Left lung (tissue), 10 donors: ENCODE measurements around the gene C10orf90. TPM values are rescaled to one million over a fixed set of nuclear protein-coding genes. Genes with fewer than 3 reads are reported as not detected.

ENCODE experiments used
- ATAC-seq: fragments of 200-7000 bp; cut with Tn5 transposase; one replicate; pipeline ENCODE4 v1.9.1; 2020; ENCODE audit warnings: moderate library complexity
- DNase-seq, 4 donors: peaks; one replicate each; pipeline ENCODE4 v3.0.0-alpha.2; 2013 to 2020
- H3K27ac ChIP-seq, 2 donors: fragments of 200-600 bp; sonication (generic) in 1 of 2; one replicate each; pipeline versions ENCODE4 v1.5.0 to v1.8.0; 2020 to 2021
- H3K27me3 ChIP-seq, 2 donors: fragments of 200-600 bp; sonication (generic) in 1 of 2; one replicate each; pipeline versions ENCODE4 v1.5.0 to v1.8.0; 2020 to 2021
- H3K36me3 ChIP-seq, 2 donors: fragments of 200-600 bp; sonication (generic) in 1 of 2; one replicate each; pipeline versions ENCODE4 v1.5.0 to v1.8.0; 2020 to 2021
- H3K4me1 ChIP-seq, 2 donors: fragments of 200-600 bp; one replicate each; pipeline ENCODE4 v1.8.0; 2021
- H3K4me3 ChIP-seq, 2 donors: fragments of 200-600 bp; sonication (generic) in 1 of 2; one replicate each; pipeline versions ENCODE4 v1.5.0 to v1.8.0; 2020 to 2021; ENCODE audit warnings: mild to moderate bottlenecking in 1 of 2
- H3K9me3 ChIP-seq, 2 donors: fragments of 200-600 bp; sonication (generic) in 1 of 2; one replicate each; pipeline versions ENCODE4 v1.5.0 to v1.8.0; 2020 to 2021
- CTCF ChIP-seq, 2 donors: fragments of 200-600 bp; sonication (generic) in 1 of 2; IDR thresholded peaks; one replicate each; pipeline versions ENCODE4 v1.5.0 to v1.8.0; 2021; ENCODE audit warnings: antibody characterized with exemption in 2 of 2
- intact Hi-C, 2 donors: fragments of 100-400 bp; cut with DNase I; formaldehyde crosslinking; loops; one replicate each; pipeline versions ENCODE4 v1.11.2 to v1.14.2; 2022
- polyA plus RNA-seq, 6 donors: library from polyadenylated mRNA; unstranded; fragments of 120-200 nt; gene quantifications; one replicate each; pipeline ENCODE4 v1.2.1, GENCODE V29; 2013; ENCODE audit not compliant: insufficient read length in 6 of 6
- total RNA-seq, 2 donors: library from RNA; stranded (reverse); fragmentation: NEBNext Ultra II Directional; extraction: Animal tissue kit (Norgen Biotek cat#: 25700); gene quantifications; one replicate each; pipeline ENCODE4 v1.2.1, GENCODE V29; 2021
- donor health status: DM: no; HTN: yes; CAD: no.
- donor health status: DM: no; HTN: no; CAD: no.

C10orf90 gene
- total and polyA plus RNA-seq, 8 donors = 12.6 to 29.8 (median 20.5) TPM; not detected in 2

GRCh38 chr10:126491476-126491875 is 179.0 kb downstream of the C10orf90 start:
- Histone ChIP-seq H3K4me3 (no peak overlapping the region), H3K9me3 (peaks cover 0 to 8% of the 10 kb centered on the region in 2 donors), H3K4me1 (no peaks in the 10 kb centered on the region), H3K36me3 (no peaks in the 10 kb centered on the region), H3K27ac (no peak overlapping the region), H3K27me3 (no peaks in the 10 kb centered on the region)
- intact Hi-C loops = no loop called here
- no peak for DNase-seq
- no peak for ATAC-seq
- TF ChIP-seq CTCF (IDR thresholded peaks at IDR 0.05) = no peak

- Histone ChIP-seq H3K27me3 (no peaks in the 10 kb centered on the region), H3K27ac (no peak overlapping the region), H3K4me3 (no peak overlapping the region), H3K36me3 (no peaks in the 10 kb centered on the region), H3K4me1 (no peaks in the 10 kb centered on the region), H3K9me3 (peaks cover 0 to 7% of the 10 kb centered on the region in 2 donors)
- intact Hi-C loops = no loop called here
- ATAC-seq (no peak), DNase-seq (no peak)
- no peak for TF ChIP-seq CTCF (IDR thresholded peaks at IDR 0.05)
Observed at GRCh38 chr10:126481181-126481580, 189.3 kb downstream of the C10orf90 start.

- Histone ChIP-seq H3K4me3 (no peak overlapping the region), H3K36me3 (no peaks in the 10 kb centered on the region), H3K27me3 (no peaks in the 10 kb centered on the region), H3K27ac (no peak overlapping the region), H3K9me3 (peaks cover 0 to 4% of the 10 kb centered on the region in 2 donors), H3K4me1 (no peaks in the 10 kb centered on the region)
- intact Hi-C loops = no loop called here
- ATAC-seq = no peak
- no peak for TF ChIP-seq CTCF (IDR thresholded peaks at IDR 0.05)
- no peak for DNase-seq
Observed at GRCh38 chr10:126480648-126481047, 189.8 kb downstream of the C10orf90 start.

- DNase-seq = no peak
- intact Hi-C loops = no loop called here
- ATAC-seq = no peak
- no peaks in the 10 kb centered on the region for H3K4me1 ChIP-seq
- no peak overlapping the region for H3K27ac ChIP-seq
- no peaks in the 10 kb centered on the region for H3K9me3 ChIP-seq
- no peak for TF ChIP-seq CTCF (IDR thresholded peaks at IDR 0.05)
- no peaks in the 10 kb centered on the region for H3K27me3 ChIP-seq
- no peaks in the 10 kb centered on the region for H3K36me3 ChIP-seq
- H3K4me3 ChIP-seq = no peak overlapping the region
Observed at GRCh38 chr10:126479280-126479895, 191.1 kb downstream of the C10orf90 start.

GRCh38 chr10:126478546-126478945 is 191.9 kb downstream of the C10orf90 start:
- Histone ChIP-seq H3K4me3 (no peak overlapping the region), H3K36me3 (no peaks in the 10 kb centered on the region), H3K9me3 (no peaks in the 10 kb centered on the region), H3K27ac (no peak overlapping the region), H3K4me1 (no peaks in the 10 kb centered on the region), H3K27me3 (no peaks in the 10 kb centered on the region)
- DNase-seq (peak in 1 of 4 donors; percentile 28), ATAC-seq (no peak)
- intact Hi-C loops = no loop called here
- TF ChIP-seq CTCF (IDR thresholded peaks at IDR 0.05) = no peak
